Hepatocyte (in vitro differentiated cells): Measurements from ENCODE around the gene SLC25A3.

Experiments used
- EZH2 ChIP-seq: fragments of 200-600 bp; sonication (generic); IDR thresholded peaks from 2 replicates; pipeline ENCODE4 v1.6.1; 2016; ENCODE audit warnings: antibody characterized with exemption, mild to moderate bottlenecking, borderline replicate concordance
- EZH2phosphoT487 ChIP-seq: fragments of 200-600 bp; sonication (generic); IDR thresholded peaks from one replicate; pipeline ENCODE4 v1.6.1; 2018; ENCODE audit warnings: antibody characterized with exemption, mild to moderate bottlenecking, low read depth, moderate library complexity; ENCODE audit not compliant: unreplicated experiment, severe bottlenecking
- TF ChIP-seq, protein P1 (sequence below): fragments of 200-600 bp; sonication (generic); IDR thresholded peaks from 2 replicates; pipeline ENCODE4 v1.5.1; 2016; ENCODE audit warnings: antibody characterized with exemption, mild to moderate bottlenecking; ENCODE audit not compliant: poor library complexity

DNA sequence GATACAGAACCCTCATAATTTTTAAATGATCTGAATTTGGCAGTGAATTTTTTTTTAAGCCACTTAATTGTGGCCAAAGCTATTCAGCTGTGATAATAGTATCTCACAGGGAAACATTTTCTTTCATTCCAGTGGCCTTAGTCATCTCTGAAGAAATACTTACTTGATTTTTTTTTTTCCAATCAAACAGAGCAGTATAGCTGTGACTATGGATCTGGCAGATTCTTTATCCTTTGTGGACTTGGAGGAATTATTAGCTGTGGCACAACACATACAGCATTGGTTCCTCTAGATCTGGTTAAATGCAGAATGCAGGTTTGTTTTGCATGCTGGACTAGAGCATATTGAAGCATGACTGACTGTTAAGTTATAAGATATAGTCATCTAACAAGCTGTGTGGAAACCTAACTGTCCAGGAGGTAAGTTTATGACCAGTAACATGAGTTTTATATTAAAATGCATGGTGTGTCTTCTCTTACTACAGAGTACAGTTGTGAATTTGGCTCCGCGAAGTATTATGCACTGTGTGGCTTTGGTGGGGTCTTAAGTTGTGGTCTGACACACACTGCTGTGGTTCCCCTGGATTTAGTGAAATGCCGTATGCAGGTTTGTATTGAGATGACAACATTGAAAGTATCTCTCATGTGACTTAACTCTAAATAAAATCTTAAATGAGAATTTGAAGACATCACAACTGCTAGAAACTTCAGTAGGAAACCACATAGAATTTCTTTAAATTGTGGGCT is 1.9 kb downstream of the SLC25A3 start:
- no peak for TF ChIP-seq EZH2phosphoT487
- no peak for TF ChIP-seq EZH2
- TF ChIP-seq, protein P1, sequence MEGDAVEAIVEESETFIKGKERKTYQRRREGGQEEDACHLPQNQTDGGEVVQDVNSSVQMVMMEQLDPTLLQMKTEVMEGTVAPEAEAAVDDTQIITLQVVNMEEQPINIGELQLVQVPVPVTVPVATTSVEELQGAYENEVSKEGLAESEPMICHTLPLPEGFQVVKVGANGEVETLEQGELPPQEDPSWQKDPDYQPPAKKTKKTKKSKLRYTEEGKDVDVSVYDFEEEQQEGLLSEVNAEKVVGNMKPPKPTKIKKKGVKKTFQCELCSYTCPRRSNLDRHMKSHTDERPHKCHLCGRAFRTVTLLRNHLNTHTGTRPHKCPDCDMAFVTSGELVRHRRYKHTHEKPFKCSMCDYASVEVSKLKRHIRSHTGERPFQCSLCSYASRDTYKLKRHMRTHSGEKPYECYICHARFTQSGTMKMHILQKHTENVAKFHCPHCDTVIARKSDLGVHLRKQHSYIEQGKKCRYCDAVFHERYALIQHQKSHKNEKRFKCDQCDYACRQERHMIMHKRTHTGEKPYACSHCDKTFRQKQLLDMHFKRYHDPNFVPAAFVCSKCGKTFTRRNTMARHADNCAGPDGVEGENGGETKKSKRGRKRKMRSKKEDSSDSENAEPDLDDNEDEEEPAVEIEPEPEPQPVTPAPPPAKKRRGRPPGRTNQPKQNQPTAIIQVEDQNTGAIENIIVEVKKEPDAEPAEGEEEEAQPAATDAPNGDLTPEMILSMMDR, result no peak
